Activated CD4-positive, alpha-beta memory T cell treated with anti-CD3 and anti-CD28 coated beads for 36 hours (primary cell): ENCODE results near the gene UVRAG. TPM values are rescaled to one million over a fixed set of nuclear protein-coding genes. Genes with fewer than 3 reads are reported as not detected.
"Not testable (repeated sequence)": the region's sequence is repeated elsewhere in the genome, so short reads cannot be mapped to it uniquely, and the experiment has no call there.

Experiments used
- CTCF ChIA-PET: fragments of 350-600 bp; sonication (Branson Sonifier 250); formaldehyde crosslinking; loops from one replicate; lab custom pipeline; 2021; ENCODE audit warnings: antibody characterized with exemption, inconsistent platforms; lab: Charles Lee
- POLR2A ChIA-PET: fragments of 350-600 bp; sonication (Branson Sonifier 250); formaldehyde crosslinking; loops from one replicate; lab custom pipeline; 2021; ENCODE audit warnings: antibody characterized with exemption; lab: Charles Lee
- DNase-seq: peaks from one replicate; pipeline ENCODE4 v3.0.0-alpha.2; 2020
- H3K27ac Mint-ChIP-seq: one replicate; pipeline ENCODE4 v1.8.0; 2021; ENCODE audit warnings: mixed read lengths
- H3K27me3 Mint-ChIP-seq: one replicate; pipeline ENCODE4 v1.8.0; 2021; ENCODE audit warnings: mixed read lengths
- H3K36me3 Mint-ChIP-seq: one replicate; pipeline ENCODE4 v1.8.0; 2021; ENCODE audit warnings: mixed read lengths
- H3K4me1 Mint-ChIP-seq: one replicate; pipeline ENCODE4 v1.8.0; 2021; ENCODE audit warnings: low read depth, mixed read lengths
- H3K4me3 Mint-ChIP-seq: one replicate; pipeline ENCODE4 v1.8.0; 2021; ENCODE audit warnings: mild to moderate bottlenecking, mixed read lengths
- H3K9me3 Mint-ChIP-seq: one replicate; pipeline ENCODE4 v1.8.0; 2021; ENCODE audit warnings: mixed read lengths
- intact Hi-C: fragments of 100-400 bp; cut with micrococcal nuclease; formaldehyde crosslinking; loops from one replicate; pipeline ENCODE4 v1.15.1; 2023
- total RNA-seq, 2 experiments: library from RNA; stranded (reverse); gene quantifications; one replicate each; pipeline ENCODE4 v1.2.3, GENCODE V29; 2021

The UVRAG gene
- total RNA-seq, 2 experiments from 2014 or later: 15.5 to 16.7 TPM

DNA sequence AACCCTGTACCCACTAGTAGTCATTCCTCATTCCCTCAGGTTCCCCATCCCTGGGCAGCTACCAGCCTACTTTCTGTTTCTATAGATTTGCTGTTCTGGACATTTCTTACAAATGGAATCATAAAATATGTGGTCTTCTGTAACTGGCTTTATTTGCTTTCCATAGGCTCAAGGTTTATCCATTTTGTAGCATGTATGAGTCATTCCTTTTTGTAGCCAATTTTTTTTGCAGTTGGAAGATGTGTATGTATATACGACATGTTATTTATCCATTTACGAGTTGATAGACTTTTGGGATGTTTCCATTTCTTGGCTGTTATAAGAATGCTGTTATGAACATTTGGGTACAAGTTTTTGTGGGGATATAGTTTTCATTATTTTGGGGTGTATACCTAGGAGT is 260.7 kb downstream of the UVRAG start:
- peaks cover 12% of the 10 kb centered on the region for H3K36me3 Mint-ChIP-seq
- DNase-seq: no peak
- H3K4me1 Mint-ChIP-seq: peaks cover 11% of the 10 kb centered on the region
- CTCF ChIA-PET: no interaction called here
- POLR2A ChIA-PET: no interaction called here
- intact Hi-C loops: no loop called here
- peaks cover 8% of the 10 kb centered on the region for H3K9me3 Mint-ChIP-seq
- H3K4me3 Mint-ChIP-seq: no peak overlapping the region
- no peaks in the 10 kb centered on the region for H3K27me3 Mint-ChIP-seq
- H3K27ac Mint-ChIP-seq: no peak overlapping the region

DNA sequence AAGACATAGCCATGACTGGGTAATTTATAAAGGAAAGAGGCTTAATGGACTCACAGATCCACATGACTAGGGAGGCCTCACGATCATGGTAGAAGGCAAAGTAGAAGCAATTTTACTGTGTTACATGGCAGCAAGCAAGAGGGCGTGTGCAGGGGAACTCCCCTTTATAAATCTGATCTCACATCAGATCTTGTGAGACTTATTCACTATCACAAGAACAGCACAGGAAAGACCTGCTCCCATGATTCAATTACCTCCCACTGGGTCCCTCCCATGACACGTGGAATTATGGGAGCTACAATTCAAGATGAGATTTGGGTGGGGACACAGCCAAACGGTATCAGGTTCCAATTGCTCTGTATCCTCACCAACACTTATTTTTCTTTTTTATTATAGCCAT is 261.2 kb downstream of the UVRAG start:
- DNase-seq, H3K9me3 Mint-ChIP-seq, intact Hi-C loops, H3K27ac Mint-ChIP-seq, CTCF ChIA-PET, H3K27me3 Mint-ChIP-seq, H3K4me3 Mint-ChIP-seq, POLR2A ChIA-PET: not testable (repeated sequence)
- Mint-ChIP-seq H3K4me1 (peaks cover 11% of the 10 kb centered on the region), H3K36me3 (peaks cover 12% of the 10 kb centered on the region)

DNA sequence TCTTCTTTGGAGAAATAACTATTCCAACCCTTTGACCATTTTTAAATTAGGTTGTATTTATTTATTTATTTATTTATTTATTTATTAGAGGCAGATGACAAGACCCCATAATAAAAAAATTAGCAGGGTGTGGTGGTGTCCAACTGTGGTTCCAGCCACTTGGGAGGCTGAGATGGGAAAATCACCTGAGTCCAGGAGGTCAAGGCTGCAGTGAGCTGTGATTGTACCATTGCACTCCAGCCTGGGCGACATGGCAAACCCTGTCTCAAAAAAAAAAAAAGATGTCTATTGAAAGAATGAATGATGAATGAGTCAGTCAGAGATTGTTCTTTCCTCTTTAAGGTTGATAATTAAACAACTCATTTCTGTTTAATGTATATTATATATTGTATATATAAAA is 261.7 kb downstream of the UVRAG start:
- peaks cover 11% of the 10 kb centered on the region for H3K4me1 Mint-ChIP-seq
- H3K4me3 Mint-ChIP-seq: no peak overlapping the region
- H3K36me3 Mint-ChIP-seq: peaks cover 12% of the 10 kb centered on the region
- no peak overlapping the region for H3K27ac Mint-ChIP-seq
- intact Hi-C loops: no loop called here
- peaks cover 8% of the 10 kb centered on the region for H3K9me3 Mint-ChIP-seq
- no peaks in the 10 kb centered on the region for H3K27me3 Mint-ChIP-seq
- ChIA-PET POLR2A (no interaction called here), CTCF (no interaction called here)
- no peak for DNase-seq

DNA sequence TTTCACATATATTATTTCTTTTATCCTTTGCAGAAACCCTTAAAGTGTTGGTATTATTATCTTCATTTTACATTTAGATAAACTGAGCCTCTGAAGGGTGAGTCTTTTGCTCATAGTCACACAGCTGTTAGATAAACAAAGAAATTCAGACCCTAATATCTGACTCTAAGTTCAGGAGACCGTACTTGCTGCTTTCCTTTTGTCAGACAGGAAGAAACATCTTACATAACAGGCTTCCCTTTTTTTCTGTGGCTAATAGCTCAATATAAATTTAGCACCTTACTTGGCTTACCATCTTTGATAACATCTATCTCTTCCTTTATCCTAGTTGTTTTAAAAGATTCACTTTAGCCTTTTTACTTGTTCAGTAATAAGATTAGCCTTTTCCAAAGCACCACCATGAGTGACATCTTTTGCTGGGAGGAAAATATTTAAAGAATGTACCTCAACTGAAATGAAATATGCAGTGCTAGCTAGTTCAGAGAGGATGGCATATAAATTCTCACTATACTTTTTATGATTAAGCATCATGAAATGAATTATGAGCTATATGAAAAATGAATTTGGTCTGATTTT is 262.7 kb downstream of the UVRAG start:
- peaks cover 12% of the 10 kb centered on the region for H3K36me3 Mint-ChIP-seq
- no peak for DNase-seq
- ChIA-PET POLR2A (no interaction called here), CTCF (interaction anchor here (1.1 kb wide), 1 partner anchor 74 kb away, joined by 3 read pairs; no protein-coding TSS in a partner anchor)
- H3K27ac Mint-ChIP-seq: no peak overlapping the region
- intact Hi-C loops: no loop called here
- H3K4me3 Mint-ChIP-seq: no peak overlapping the region
- H3K4me1 Mint-ChIP-seq: peaks cover 11% of the 10 kb centered on the region
- H3K9me3 Mint-ChIP-seq: peaks cover 8% of the 10 kb centered on the region
- H3K27me3 Mint-ChIP-seq: no peaks in the 10 kb centered on the region

DNA sequence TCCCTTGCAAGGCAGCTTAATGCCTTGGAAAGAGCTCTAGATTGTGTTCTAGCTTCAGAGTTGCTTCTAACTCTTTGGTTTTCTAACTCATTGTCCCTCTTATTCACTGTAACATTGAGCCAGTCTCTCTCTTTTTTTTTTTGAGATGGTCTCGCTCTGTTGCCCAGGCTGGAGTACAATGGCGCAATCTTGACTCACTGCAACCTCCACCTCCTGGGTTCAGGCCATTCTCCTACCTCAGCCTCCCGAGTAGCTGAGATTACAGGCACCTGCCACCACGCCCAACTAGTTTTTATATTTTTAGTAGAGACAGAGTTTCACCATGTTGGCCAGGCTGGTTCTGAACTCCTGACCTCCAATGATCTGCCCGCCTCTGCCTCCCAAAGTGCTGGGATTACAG is 266.1 kb downstream of the UVRAG start:
- H3K27me3 Mint-ChIP-seq, intact Hi-C loops, H3K27ac Mint-ChIP-seq, H3K4me3 Mint-ChIP-seq, H3K9me3 Mint-ChIP-seq, H3K4me1 Mint-ChIP-seq, H3K36me3 Mint-ChIP-seq, DNase-seq: not testable (repeated sequence)
- ChIA-PET POLR2A (interaction anchor here (0.7 kb wide), 2 partner anchors 644 to 876 kb away, joined by 3 to 4 read pairs; no protein-coding TSS in a partner anchor), CTCF (interaction anchor here (0.6 kb wide), 1 partner anchor 1681 kb away, joined by 7 read pairs; no protein-coding TSS in a partner anchor)

DNA sequence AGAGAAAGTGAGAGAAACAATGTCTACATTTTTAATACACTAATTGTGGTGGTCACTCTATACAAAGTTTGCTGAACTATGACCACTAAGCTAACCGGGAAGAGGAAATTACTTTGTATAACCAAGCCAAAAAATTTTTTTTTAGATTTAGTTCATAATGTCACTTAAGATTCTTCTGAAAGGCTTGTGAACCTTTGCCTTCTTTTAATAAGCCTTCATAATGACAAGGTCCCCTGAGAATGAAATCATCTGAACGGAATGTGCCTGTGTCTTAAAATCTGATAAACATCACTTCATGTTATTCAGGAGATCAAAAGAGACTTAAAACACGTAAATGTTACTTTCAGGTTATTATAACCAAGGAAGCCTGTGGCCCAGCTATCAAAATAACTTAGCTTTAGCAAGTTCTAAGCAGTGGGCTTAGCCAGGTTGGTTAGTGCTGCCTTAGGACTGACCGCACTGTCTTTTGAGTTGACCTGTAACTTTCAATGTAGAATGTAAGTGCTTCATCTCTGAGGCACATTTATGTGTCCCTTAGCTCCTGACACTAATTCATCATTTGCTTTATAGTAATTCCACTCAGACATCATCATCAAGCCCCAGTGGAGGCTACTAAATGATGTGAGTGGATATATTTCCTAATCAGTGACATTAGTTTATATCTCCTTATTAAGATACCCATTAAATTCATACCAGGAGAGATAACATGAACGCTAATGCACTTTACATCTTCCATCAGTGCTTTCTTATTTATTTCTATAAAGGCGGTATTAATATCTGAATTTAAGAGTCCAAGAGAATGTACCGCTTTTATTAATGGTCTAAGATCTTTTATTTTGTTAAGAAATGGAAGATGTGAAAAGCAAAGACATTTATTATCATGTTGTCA is 268.8 kb downstream of the UVRAG start:
- no peak overlapping the region for H3K4me3 Mint-ChIP-seq
- CTCF ChIA-PET: no interaction called here
- intact Hi-C loops: no loop called here

DNA sequence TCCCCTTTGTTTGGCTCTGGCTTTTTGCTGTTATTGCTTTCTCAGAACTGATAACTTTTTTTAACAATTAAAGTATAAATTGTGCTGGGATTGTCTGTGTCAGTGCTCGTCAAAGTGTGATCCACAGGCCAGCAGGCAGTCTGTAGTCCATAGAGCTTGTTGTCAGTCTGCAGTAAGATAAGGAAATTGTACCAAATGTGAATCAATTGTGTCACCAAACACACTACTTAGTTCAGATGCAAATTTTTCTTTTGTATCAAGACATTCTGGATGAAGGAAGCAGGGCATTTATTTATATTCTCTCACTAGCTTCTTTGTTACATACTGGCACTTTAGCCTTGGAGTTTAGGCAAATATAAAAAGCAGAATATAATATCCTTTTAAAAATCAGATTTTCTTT is 270.3 kb downstream of the UVRAG start:
- Mint-ChIP-seq H3K9me3 (peaks cover 7% of the 10 kb centered on the region), H3K27ac (no peak overlapping the region)
- intact Hi-C loops: no loop called here

More for the DNA sequence above, 268.8 kb downstream of the UVRAG start:
- Mint-ChIP-seq H3K36me3 (peaks cover 4% of the 10 kb centered on the region), H3K4me1 (no peaks in the 10 kb centered on the region), H3K27me3 (no peaks in the 10 kb centered on the region), H3K9me3 (no peaks in the 10 kb centered on the region), H3K27ac (no peak overlapping the region)
- DNase-seq: no peak
- POLR2A ChIA-PET: no interaction called here

DNA sequence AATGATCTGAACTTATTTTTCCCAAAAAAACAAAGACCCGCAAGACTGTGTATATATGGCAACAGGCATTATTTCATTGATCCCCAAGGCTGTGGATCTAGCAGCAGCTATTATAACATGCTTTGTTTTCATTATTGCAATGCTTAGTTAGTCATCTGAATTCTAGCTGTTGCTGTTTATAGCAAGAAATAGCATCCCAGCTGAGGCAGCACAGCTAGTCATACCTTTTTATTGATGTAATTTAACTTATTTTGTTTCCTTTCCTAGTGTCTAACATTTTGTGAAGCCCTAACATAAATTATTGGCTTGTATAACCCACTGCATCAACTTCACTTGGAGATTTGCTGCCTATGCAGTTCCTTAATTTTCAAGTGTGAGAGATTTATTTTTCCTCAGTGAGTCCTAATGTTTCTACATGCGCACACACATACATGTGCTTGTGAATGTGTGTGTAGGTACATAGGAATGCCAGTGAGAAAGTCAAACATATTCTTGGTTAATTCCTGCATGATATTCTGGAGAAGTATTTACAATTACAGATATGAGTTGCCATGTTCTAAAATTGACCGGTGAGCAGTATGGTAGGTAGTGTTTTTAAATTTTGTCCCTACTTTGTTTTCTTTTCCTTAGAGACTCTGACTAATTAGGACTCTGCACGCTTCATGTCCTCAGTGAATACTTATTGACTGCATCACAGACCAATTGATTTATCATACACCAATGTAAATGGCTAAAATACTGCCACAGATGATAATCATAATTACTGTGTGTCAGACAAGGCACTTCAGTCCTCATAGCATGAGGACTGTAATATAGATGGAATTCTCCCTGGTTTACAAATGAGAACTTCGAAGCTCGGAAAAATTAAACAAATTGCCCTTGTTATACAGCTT is 272.0 kb downstream of the UVRAG start:
- DNase-seq: no peak
- Mint-ChIP-seq H3K36me3 (peaks cover 24% of the 10 kb centered on the region), H3K27me3 (no peaks in the 10 kb centered on the region), H3K27ac (no peak overlapping the region), H3K4me3 (no peak overlapping the region), H3K4me1 (no peaks in the 10 kb centered on the region), H3K9me3 (peaks cover 20% of the 10 kb centered on the region)
- ChIA-PET CTCF (no interaction called here), POLR2A (no interaction called here)
- intact Hi-C loops: no loop called here

More for the DNA sequence above, 270.3 kb downstream of the UVRAG start:
- ChIA-PET POLR2A (no interaction called here), CTCF (no interaction called here)
- Mint-ChIP-seq H3K27me3 (no peaks in the 10 kb centered on the region), H3K4me1 (no peaks in the 10 kb centered on the region), H3K36me3 (peaks cover 11% of the 10 kb centered on the region), H3K4me3 (no peak overlapping the region)
- DNase-seq: no peak

DNA sequence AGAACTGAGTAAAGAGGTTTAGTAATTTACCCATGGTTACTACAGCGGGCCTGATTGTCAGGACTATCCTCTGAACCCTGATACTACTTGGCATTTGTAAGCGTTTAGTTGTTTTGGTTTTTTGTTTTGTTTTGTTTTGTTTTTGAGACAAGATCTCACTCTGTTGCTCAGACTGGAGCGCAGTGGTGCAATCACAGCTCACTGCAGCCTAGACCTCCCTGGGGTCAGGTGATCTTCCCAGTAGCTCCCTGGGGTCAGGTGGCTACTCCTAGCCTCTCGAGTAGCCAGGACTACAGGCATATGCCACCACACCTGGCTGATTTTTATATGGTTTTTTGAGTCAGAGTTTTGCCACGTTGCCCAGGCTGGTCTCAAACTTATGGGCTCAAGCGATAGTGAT is 272.7 kb downstream of the UVRAG start:
- H3K4me3 Mint-ChIP-seq: no peak overlapping the region
- DNase-seq: no peak
- peaks cover 20% of the 10 kb centered on the region for H3K9me3 Mint-ChIP-seq
- ChIA-PET CTCF (no interaction called here), POLR2A (no interaction called here)
- H3K4me1 Mint-ChIP-seq: no peaks in the 10 kb centered on the region
- no peaks in the 10 kb centered on the region for H3K27me3 Mint-ChIP-seq
- peaks cover 25% of the 10 kb centered on the region for H3K36me3 Mint-ChIP-seq
- intact Hi-C loops: no loop called here
- no peak overlapping the region for H3K27ac Mint-ChIP-seq

DNA sequence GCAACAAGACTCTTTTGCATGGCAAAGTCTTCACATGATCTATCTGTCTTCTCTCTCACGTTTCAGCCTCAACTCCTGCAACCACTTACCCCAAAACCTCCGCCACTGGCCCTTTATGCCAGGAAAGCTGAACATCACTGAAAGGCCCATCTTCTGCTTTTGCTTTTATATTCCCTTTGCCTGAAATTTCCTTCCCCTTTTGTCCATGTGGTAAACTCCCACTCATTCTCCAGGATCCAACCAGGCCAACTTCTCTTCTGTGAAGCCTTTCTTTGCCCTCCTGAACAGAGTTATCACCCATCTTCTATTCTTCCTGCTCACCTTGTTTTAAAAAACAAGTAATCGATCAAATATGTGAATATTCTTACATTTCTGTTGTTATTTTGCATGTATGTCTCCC is 273.5 kb downstream of the UVRAG start:
- no peak overlapping the region for H3K4me3 Mint-ChIP-seq

DNA sequence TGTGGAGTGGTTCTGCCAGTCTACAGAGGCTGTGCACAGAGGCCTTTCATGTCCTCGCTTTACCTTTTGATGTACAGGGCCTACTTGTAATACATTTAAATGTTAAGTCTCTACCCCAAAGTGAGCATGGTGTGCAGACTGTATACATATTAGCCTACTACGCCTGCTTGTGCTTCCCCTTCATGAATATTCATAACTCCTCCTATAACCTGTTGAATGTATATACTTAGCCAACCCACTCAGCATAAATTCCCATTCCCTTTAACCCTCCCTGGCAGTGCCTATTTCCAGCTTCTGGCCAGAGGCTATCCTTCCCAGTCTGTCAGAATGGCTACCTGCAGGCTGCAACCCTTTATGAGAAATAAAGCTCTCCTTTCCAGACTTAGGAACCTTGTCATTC is 275.2 kb downstream of the UVRAG start:
- peaks cover 27% of the 10 kb centered on the region for H3K36me3 Mint-ChIP-seq
- intact Hi-C loops: no loop called here
- POLR2A ChIA-PET: no interaction called here
- no peaks in the 10 kb centered on the region for H3K4me1 Mint-ChIP-seq
- no peak overlapping the region for H3K27ac Mint-ChIP-seq
- CTCF ChIA-PET: no interaction called here
- H3K27me3 Mint-ChIP-seq: no peaks in the 10 kb centered on the region
- H3K4me3 Mint-ChIP-seq: no peak overlapping the region
- DNase-seq: no peak
- peaks cover 20% of the 10 kb centered on the region for H3K9me3 Mint-ChIP-seq

More for the DNA sequence above, 273.5 kb downstream of the UVRAG start:
- POLR2A ChIA-PET: no interaction called here
- Mint-ChIP-seq H3K9me3 (peaks cover 20% of the 10 kb centered on the region), H3K27me3 (no peaks in the 10 kb centered on the region), H3K27ac (no peak overlapping the region), H3K36me3 (peaks cover 27% of the 10 kb centered on the region), H3K4me1 (no peaks in the 10 kb centered on the region)
- intact Hi-C loops: no loop called here
- CTCF ChIA-PET: interaction anchor here (0.6 kb wide), 1 partner anchor 948 kb away, joined by 3 read pairs; no protein-coding TSS in a partner anchor
- no peak for DNase-seq

DNA sequence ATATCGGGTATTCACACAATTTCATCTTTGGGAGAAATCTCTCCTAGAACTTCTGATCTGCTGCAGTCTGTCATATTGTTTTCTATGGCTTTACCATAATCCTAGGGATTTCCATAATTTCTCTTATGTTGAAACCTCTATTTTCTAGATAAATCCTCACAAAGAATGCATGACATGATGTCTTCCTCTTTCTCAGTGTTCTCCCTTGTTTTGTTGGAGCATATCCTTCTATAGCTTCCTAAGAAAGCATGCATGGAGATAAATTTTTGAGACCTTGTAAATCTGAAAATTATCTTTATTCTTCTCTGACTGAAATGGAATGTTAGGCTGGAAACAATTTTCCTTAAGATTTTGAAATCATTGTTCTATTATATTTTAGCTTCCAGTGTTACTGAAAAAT is 275.8 kb downstream of the UVRAG start:
- POLR2A ChIA-PET: no interaction called here
- Mint-ChIP-seq H3K36me3 (peaks cover 27% of the 10 kb centered on the region), H3K4me3 (no peak overlapping the region), H3K27me3 (no peaks in the 10 kb centered on the region), H3K27ac (no peak overlapping the region), H3K9me3 (peaks cover 20% of the 10 kb centered on the region), H3K4me1 (no peaks in the 10 kb centered on the region)
- intact Hi-C loops: no loop called here
- DNase-seq: no peak
- CTCF ChIA-PET: no interaction called here
